CD14-positive monocyte (primary cell): Measurements from ENCODE around the gene IGFBP4. TPM values are rescaled to one million over a fixed set of nuclear protein-coding genes. Genes with fewer than 3 reads are reported as not detected.

Source experiments
- DNase-seq, 3 donors: peaks; one replicate each; pipeline ENCODE4 v3.0.0-alpha.2; 2011 to 2022
- H2AFZ ChIP-seq: 2 replicates; pipeline ENCODE4 v1.6.0; 2012; ENCODE audit warnings: mild to moderate bottlenecking, low read depth, low read length, inconsistent platforms; ENCODE audit not compliant: insufficient read depth, poor library complexity, severe bottlenecking
- H3K27ac ChIP-seq, 2 donors: 1 replicate in 1 of 2; 2 replicates in 1 of 2; pipeline ENCODE4 v1.5.1; 2012 to 2013; ENCODE audit warnings: low read length in 2 of 2, control low read depth in 1 of 2, inconsistent platforms in 1 of 2, low read depth in 1 of 2, mild to moderate bottlenecking in 1 of 2
- H3K27me3 ChIP-seq, 2 donors: one replicate each; pipeline versions ENCODE4 v1.6.0 to v1.6.1; 2011 to 2013; ENCODE audit warnings: low read length in 2 of 2; ENCODE audit not compliant: control insufficient read depth in 2 of 2, insufficient read depth in 2 of 2
- H3K36me3 ChIP-seq, 2 donors: replicated peaks in 1 of 2; 1 replicate in 1 of 2; 2 replicates in 1 of 2; pipeline versions ENCODE4 v1.5.1 to v1.6.1; 2012 to 2013; ENCODE audit warnings: low read length in 2 of 2, control low read depth in 1 of 2, inconsistent platforms in 1 of 2, mild to moderate bottlenecking in 1 of 2; ENCODE audit not compliant: insufficient read depth in 2 of 2, control insufficient read depth in 1 of 2
- H3K4me1 ChIP-seq, 2 donors: 1 replicate in 1 of 2; 2 replicates in 1 of 2; pipeline versions ENCODE4 v1.5.1 to v1.6.1; 2012 to 2013; ENCODE audit warnings: low read length in 2 of 2, control low read depth in 1 of 2, inconsistent platforms in 1 of 2, mild to moderate bottlenecking in 1 of 2, moderate library complexity in 1 of 2; ENCODE audit not compliant: insufficient read depth in 2 of 2, control insufficient read depth in 1 of 2
- H3K4me2 ChIP-seq: replicated peaks from 2 replicates; pipeline ENCODE3; 2012; ENCODE audit warnings: low read length, moderate library complexity, mild to moderate bottlenecking; ENCODE audit not compliant: poor library complexity, severe bottlenecking; ENCODE audit errors: extremely low read depth
- H3K4me3 ChIP-seq, 3 experiments: fragments of 200-600 bp in 1 of 3; sonication (generic) in 1 of 3; replicated peaks in 1 of 3; 1 replicate in 2 of 3; 2 replicates in 1 of 3; pipeline ENCODE4 v1.5.1; 2011 to 2013; ENCODE audit warnings: low read length in 3 of 3, mild to moderate bottlenecking in 3 of 3, control low read depth in 2 of 3, low read depth in 2 of 3, inconsistent platforms in 1 of 3, moderate library complexity in 1 of 3
- H3K79me2 ChIP-seq: 2 replicates; pipeline ENCODE4 v1.6.0; 2012; ENCODE audit warnings: mild to moderate bottlenecking, control low read depth, inconsistent platforms, low read length, moderate library complexity; ENCODE audit not compliant: insufficient read depth
- H3K9ac ChIP-seq: 2 replicates; pipeline ENCODE4 v1.6.0; 2017; ENCODE audit warnings: low read length, mild to moderate bottlenecking; ENCODE audit not compliant: insufficient read depth, poor library complexity, severe bottlenecking
- H3K9me3 ChIP-seq, 2 donors: replicated peaks in 1 of 2; 1 replicate in 1 of 2; 2 replicates in 1 of 2; pipeline versions ENCODE4 v1.5.1 to v1.6.1; 2012 to 2013; ENCODE audit warnings: low read length in 2 of 2, control low read depth in 1 of 2; ENCODE audit not compliant: control insufficient read depth in 1 of 2, insufficient read depth in 1 of 2
- H4K20me1 ChIP-seq: 2 replicates; pipeline ENCODE4 v1.6.0; 2012; ENCODE audit warnings: mild to moderate bottlenecking, low read length, control low read depth, moderate library complexity; ENCODE audit not compliant: insufficient read depth
- H3K27ac Mint-ChIP-seq, 7 donors: one replicate each; pipeline ENCODE4 v1.8.0; 2020; ENCODE audit warnings: mild to moderate bottlenecking in 7 of 7, mixed read lengths in 7 of 7, moderate library complexity in 6 of 7, inconsistent platforms in 2 of 7
- H3K27me3 Mint-ChIP-seq, 3 donors: one replicate each; pipeline ENCODE4 v1.8.0; 2021 to 2022; ENCODE audit warnings: low read depth in 3 of 3, mild to moderate bottlenecking in 3 of 3, mixed read lengths in 3 of 3, moderate library complexity in 3 of 3, inconsistent platforms in 1 of 3
- H3K36me3 Mint-ChIP-seq, 2 donors: one replicate each; pipeline ENCODE4 v1.8.0; 2020; ENCODE audit warnings: mixed read lengths in 2 of 2, inconsistent platforms in 1 of 2, mild to moderate bottlenecking in 1 of 2
- H3K4me1 Mint-ChIP-seq: one replicate; pipeline ENCODE4 v1.8.0; 2020; ENCODE audit warnings: mild to moderate bottlenecking, mixed read lengths
- H3K4me3 Mint-ChIP-seq, 2 donors: one replicate each; pipeline ENCODE4 v1.8.0; 2020; ENCODE audit warnings: mild to moderate bottlenecking in 2 of 2, mixed read lengths in 2 of 2, moderate library complexity in 1 of 2
- H3K9me3 Mint-ChIP-seq, 7 donors: one replicate each; pipeline ENCODE4 v1.8.0; 2020 to 2022; ENCODE audit warnings: mixed read lengths in 7 of 7, mild to moderate bottlenecking in 6 of 7, moderate library complexity in 6 of 7, inconsistent platforms in 2 of 7
- WGBS: methylation state at CpG from one replicate; pipeline ENCODE4 v1.1.5; 2013; ENCODE audit warnings: missing lambda C conversion rate; ENCODE audit not compliant: insufficient coverage; 5-methylcytosine and 5-hydroxymethylcytosine counted together
- intact Hi-C, 2 donors: fragments of 100-400 bp; cut with micrococcal nuclease; formaldehyde crosslinking; loops; one replicate each; pipeline versions ENCODE4 v1.15.0 to v1.15.1; 2023
- polyA plus RNA-seq, 3 donors: library from polyadenylated mRNA; depleted of rRNA in 1 of 3; unstranded in 2 of 3; stranded (reverse) in 1 of 3; fragments of 300-500 nt in 2 of 3; fragments of >200 nt in 1 of 3; fragmentation: Illumina TruSeq in 2 of 3; gene quantifications; 1 replicate in 2 of 3; 2 replicates in 1 of 3; pipeline ENCODE4 v1.2.3, GENCODE V29; 2012 to 2021
- TF ChIP-seq, protein P1 (sequence below): fragments of 200-600 bp; IDR thresholded peaks from one replicate; pipeline ENCODE4 v1.8.0; 2022; ENCODE audit warnings: antibody characterized with exemption, mild to moderate bottlenecking

IGFBP4 gene
- polyA plus RNA-seq, 3 donors, result 0.04 to 0.15 TPM; not detected in 1

GRCh38 chr17:40470932-40471828 is 27.9 kb downstream of the IGFBP4 start:
- H4K20me1 ChIP-seq, result no peaks in the 10 kb centered on the region
- H3K27me3 ChIP-seq, result no peaks in the 10 kb centered on the region
- H3K4me2 ChIP-seq, result no peak overlapping the region
- H3K9ac ChIP-seq, result no peak overlapping the region
- intact Hi-C loops, result no loop called here
- H3K27ac Mint-ChIP-seq, result no peak overlapping the region
- no peak for DNase-seq
- H3K9me3 ChIP-seq, result no peaks in the 10 kb centered on the region
- H3K4me3 ChIP-seq, result no peak overlapping the region
- H3K27ac ChIP-seq, result no peak overlapping the region
- no peaks in the 10 kb centered on the region for H3K4me1 ChIP-seq
- H2AFZ ChIP-seq, result no peak overlapping the region
- H3K36me3 ChIP-seq, result no peaks in the 10 kb centered on the region
- H3K4me1 Mint-ChIP-seq, result no peaks in the 10 kb centered on the region
- H3K9me3 Mint-ChIP-seq, result peaks cover 0 to 2% (median 0%) of the 10 kb centered on the region in 7 donors
- peaks cover 14 to 22% (median 15%) of the 10 kb centered on the region in 3 donors for H3K27me3 Mint-ChIP-seq
- WGBS, result 88% methylated on average over 10 of the region's 17 CpGs
- H3K79me2 ChIP-seq, result no peaks in the 10 kb centered on the region
- H3K4me3 Mint-ChIP-seq, result no peak overlapping the region
- TF ChIP-seq, protein P1, sequence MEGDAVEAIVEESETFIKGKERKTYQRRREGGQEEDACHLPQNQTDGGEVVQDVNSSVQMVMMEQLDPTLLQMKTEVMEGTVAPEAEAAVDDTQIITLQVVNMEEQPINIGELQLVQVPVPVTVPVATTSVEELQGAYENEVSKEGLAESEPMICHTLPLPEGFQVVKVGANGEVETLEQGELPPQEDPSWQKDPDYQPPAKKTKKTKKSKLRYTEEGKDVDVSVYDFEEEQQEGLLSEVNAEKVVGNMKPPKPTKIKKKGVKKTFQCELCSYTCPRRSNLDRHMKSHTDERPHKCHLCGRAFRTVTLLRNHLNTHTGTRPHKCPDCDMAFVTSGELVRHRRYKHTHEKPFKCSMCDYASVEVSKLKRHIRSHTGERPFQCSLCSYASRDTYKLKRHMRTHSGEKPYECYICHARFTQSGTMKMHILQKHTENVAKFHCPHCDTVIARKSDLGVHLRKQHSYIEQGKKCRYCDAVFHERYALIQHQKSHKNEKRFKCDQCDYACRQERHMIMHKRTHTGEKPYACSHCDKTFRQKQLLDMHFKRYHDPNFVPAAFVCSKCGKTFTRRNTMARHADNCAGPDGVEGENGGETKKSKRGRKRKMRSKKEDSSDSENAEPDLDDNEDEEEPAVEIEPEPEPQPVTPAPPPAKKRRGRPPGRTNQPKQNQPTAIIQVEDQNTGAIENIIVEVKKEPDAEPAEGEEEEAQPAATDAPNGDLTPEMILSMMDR, result no peak
- no peaks in the 10 kb centered on the region for H3K36me3 Mint-ChIP-seq

- no peaks in the 10 kb centered on the region for H3K4me1 Mint-ChIP-seq
- Histone ChIP-seq H3K4me1 (no peaks in the 10 kb centered on the region), H3K4me2 (no peak overlapping the region), H3K9ac (no peak overlapping the region), H3K9me3 (no peaks in the 10 kb centered on the region), H2AFZ (no peak overlapping the region), H3K79me2 (no peaks in the 10 kb centered on the region), H3K27ac (no peak overlapping the region), H3K27me3 (no peaks in the 10 kb centered on the region), H4K20me1 (no peaks in the 10 kb centered on the region), H3K36me3 (no peaks in the 10 kb centered on the region), H3K4me3 (no peak overlapping the region)
- H3K27me3 Mint-ChIP-seq, result peaks cover 13 to 19% (median 13%) of the 10 kb centered on the region in 3 donors
- DNase-seq, result no peak
- 100% methylated on average over 3 of the region's 6 CpGs for WGBS
- intact Hi-C loops, result no loop called here
- H3K9me3 Mint-ChIP-seq, result peaks cover 0 to 2% (median 0%) of the 10 kb centered on the region in 7 donors
- H3K36me3 Mint-ChIP-seq, result no peaks in the 10 kb centered on the region
- H3K27ac Mint-ChIP-seq, result no peak overlapping the region
- TF ChIP-seq, protein P1, result no peak
- no peak overlapping the region for H3K4me3 Mint-ChIP-seq
These were observed 28.8 kb downstream of the IGFBP4 start for GRCh38 chr17:40471846-40472732.
